K562 (cell line): ENCODE data around the gene CSTA. TPM values are rescaled to one million over a fixed set of nuclear protein-coding genes. Genes with fewer than 3 reads are reported as not detected.
A peak's percentile ranks its signal among the peaks of the same experiment; 100 is the strongest.

ENCODE experiments used
- ATAC-seq: fragments of 200-7000 bp; cut with Tn5 transposase; 3 replicates; pipeline ENCODE4 v1.9.1; 2020; ENCODE audit warnings: moderate library complexity
- BruUV-seq: library from RNA; stranded (reverse); fragments of 400-500 nt; replicated peaks from 2 replicates; lab custom pipeline; 2021; lab: Mats Ljungman, UMichigan
- CTCF ChIA-PET: fragments of 300-600 bp; formaldehyde crosslinking; extraction: SDS; loops from one replicate; lab custom pipeline; 2021; ENCODE audit warnings: low intra/inter-chr PET ratio; lab: Yijun Ruan, JAX
- POLR2A ChIA-PET: fragments of 300-600, 350-650 bp; sonication (Branson Sonifier 250); formaldehyde crosslinking; extraction: SDS; loops from one replicate; lab custom pipeline; 2021; ENCODE audit warnings: antibody characterized with exemption, inconsistent platforms; lab: Yijun Ruan, JAX
- DNase-seq, 4 experiments: peaks; one replicate each; pipeline versions ENCODE4 v3.0.0 to v3.0.0-alpha.2; 2011 to 2018; ENCODE audit warnings: low spot score in 3 of 4, mixed read lengths in 3 of 4; ENCODE audit errors: extremely low read depth in 1 of 4
- FAIRE-seq: peaks from 2 replicates; lab custom pipeline; 2011; peaks lifted over from hg19 to GRCh38; lab: Jason Lieb, UNC
- H2AFZ ChIP-seq: 2 replicates; pipeline ENCODE4 v1.6.0; 2011; ENCODE audit warnings: low read depth, low read length, control low read depth, inconsistent platforms
- H3K27ac ChIP-seq: fragments of 200-600 bp; 3 replicates; pipeline ENCODE4 v1.8.0; 2011; ENCODE audit warnings: low read depth, mild to moderate bottlenecking, control low read depth, inconsistent platforms, low read length, moderate library complexity, mixed read lengths; ENCODE audit errors: extremely low read depth
- H3K27me3 ChIP-seq, 2 experiments: fragments of 300-600 bp in 1 of 2; 2 replicates in 1 of 2; 3 replicates in 1 of 2; pipeline versions ENCODE4 v1.6.0 to v1.8.0; 2011; ENCODE audit warnings: inconsistent platforms in 2 of 2, low read length in 2 of 2, mild to moderate bottlenecking in 1 of 2, mixed read lengths in 1 of 2, moderate library complexity in 1 of 2; ENCODE audit not compliant: control insufficient read depth in 2 of 2, insufficient read depth in 2 of 2
- H3K36me3 ChIP-seq: fragments of 300-600 bp; 3 replicates; pipeline ENCODE4 v1.8.0; 2011; ENCODE audit warnings: mild to moderate bottlenecking, low read length, inconsistent platforms; ENCODE audit not compliant: control insufficient read depth, insufficient read depth
- H3K4me1 ChIP-seq, 2 experiments: fragments of 200-600 bp in 1 of 2; replicated peaks in 1 of 2; 2 replicates in 1 of 2; 3 replicates in 1 of 2; pipeline versions ENCODE4 v1.5.1 to v1.8.0; 2011; ENCODE audit warnings: inconsistent platforms in 2 of 2, low read length in 2 of 2, mild to moderate bottlenecking in 1 of 2, mixed read lengths in 1 of 2, moderate library complexity in 1 of 2; ENCODE audit not compliant: control insufficient read depth in 2 of 2, insufficient read depth in 2 of 2
- H3K4me2 ChIP-seq: 2 replicates; pipeline ENCODE4 v1.6.1; 2011; ENCODE audit warnings: low read length, control low read depth, inconsistent platforms, mixed read lengths; ENCODE audit not compliant: insufficient read depth
- H3K4me3 ChIP-seq: fragments of 200-600 bp; sonication (generic), shearing (Covaris generic); 2 replicates; pipeline ENCODE4 v1.5.1; 2016; ENCODE audit warnings: control low read depth, inconsistent platforms
- H3K79me2 ChIP-seq: fragments of 200-600 bp; 3 replicates; pipeline ENCODE4 v1.8.0; 2011; ENCODE audit warnings: low read length, inconsistent platforms; ENCODE audit not compliant: control insufficient read depth, insufficient read depth
- H3K9ac ChIP-seq, 2 experiments: 2 replicates each; pipeline versions ENCODE4 v1.6.0 to v1.6.1; 2011; ENCODE audit warnings: low read depth in 2 of 2, low read length in 2 of 2, control low read depth in 1 of 2, inconsistent platforms in 1 of 2, mild to moderate bottlenecking in 1 of 2, mixed read lengths in 1 of 2; ENCODE audit not compliant: insufficient read depth in 1 of 2
- H3K9me1 ChIP-seq: one replicate; pipeline ENCODE4 v1.6.0; 2011; ENCODE audit warnings: inconsistent platforms, mild to moderate bottlenecking, low read length, moderate library complexity; ENCODE audit not compliant: control insufficient read depth, insufficient read depth
- H3K9me3 ChIP-seq: replicated peaks from 2 replicates; pipeline ENCODE4 v1.5.1; 2011; ENCODE audit warnings: low read depth, low read length, inconsistent platforms; ENCODE audit not compliant: control insufficient read depth, insufficient read depth
- H4K20me1 ChIP-seq: replicated peaks from 2 replicates; pipeline ENCODE4 v1.6.1; 2011; ENCODE audit warnings: low read length, inconsistent platforms, mixed read lengths; ENCODE audit not compliant: control insufficient read depth, insufficient read depth
- CREB1 ChIP-seq, 2 experiments: sonication (generic) in 1 of 2; formaldehyde crosslinking in 1 of 2; IDR thresholded peaks; 2 replicates each; pipeline versions ENCODE4 v1.6.1 to v1.8.0; 2012 to 2022; ENCODE audit warnings: inconsistent platforms in 1 of 2, mild to moderate bottlenecking in 1 of 2, missing genetic modification reagents in 1 of 2, moderate library complexity in 1 of 2
- CREB5 ChIP-seq: fragments of 250-450 bp; sonication (Bioruptor Pico); IDR thresholded peaks from 2 replicates; pipeline ENCODE4 v1.5.0; 2020; ENCODE audit warnings: mild to moderate bottlenecking
- FOXP4 ChIP-seq: sonication (generic); formaldehyde crosslinking; IDR thresholded peaks from 2 replicates; pipeline ENCODE4 v1.8.0; 2022; ENCODE audit warnings: mild to moderate bottlenecking, missing genetic modification reagents, borderline replicate concordance
- GATAD2A ChIP-seq: fragments of 450-650 bp; IDR thresholded peaks from 2 replicates; pipeline ENCODE4 v1.6.1; 2017
- HBP1 ChIP-seq: fragments of 450-650 bp; formaldehyde crosslinking; IDR thresholded peaks from 2 replicates; pipeline ENCODE4 v1.4.0; 2022; ENCODE audit warnings: missing genetic modification characterization
- IRF1 ChIP-seq: sonication (generic); formaldehyde crosslinking; IDR thresholded peaks from 2 replicates; pipeline ENCODE4 v1.8.0; 2022; ENCODE audit warnings: missing genetic modification reagents, mild to moderate bottlenecking, borderline replicate concordance
- MCM2 ChIP-seq: fragments of 450-650 bp; IDR thresholded peaks from 2 replicates; pipeline ENCODE4 v1.6.1; 2017; ENCODE audit warnings: low read depth, mild to moderate bottlenecking
- NCOR1 ChIP-seq: fragments of 450-650 bp; IDR thresholded peaks from 2 replicates; pipeline ENCODE4 v1.6.1; 2016; ENCODE audit warnings: mild to moderate bottlenecking, moderate library complexity
- SP1 ChIP-seq: sonication (generic); formaldehyde crosslinking; IDR thresholded peaks from 2 replicates; pipeline ENCODE4 v1.8.1; 2022; ENCODE audit warnings: mild to moderate bottlenecking, missing genetic modification reagents
- TBP ChIP-seq: optimal IDR thresholded peaks from 2 replicates; pipeline ENCODE3; 2011; ENCODE audit warnings: low read depth, low read length, improper control_type of control experiment
- ZBTB1 ChIP-seq: sonication (generic); formaldehyde crosslinking; IDR thresholded peaks from 2 replicates; pipeline ENCODE4 v1.8.1; 2023; ENCODE audit warnings: missing genetic modification reagents, low read depth, mild to moderate bottlenecking, borderline replicate concordance
- ZEB2 ChIP-seq: fragments of 450-650 bp; IDR thresholded peaks from 2 replicates; pipeline ENCODE4 v1.6.1; 2016
- ZFX ChIP-seq: sonication (generic); formaldehyde crosslinking; IDR thresholded peaks from 2 replicates; pipeline ENCODE4 v1.8.0; 2022; ENCODE audit warnings: mild to moderate bottlenecking, missing genetic modification reagents, moderate library complexity
- WGBS: fragments of 100-300 bp; shearing (Covaris generic); methylation state at CpG from one replicate; pipeline ENCODE4 v1.1.6; 2016; ENCODE audit warnings: low coverage, mixed read lengths; ENCODE audit not compliant: insufficient coverage; ENCODE audit errors: missing lambda C conversion rate; 5-methylcytosine and 5-hydroxymethylcytosine counted together
- in situ Hi-C: fragments of 300-500 bp; cut with MboI; formaldehyde crosslinking; loops from 4 replicates; pipeline ENCODE4 v1.15.0; 2018; ENCODE audit warnings: inconsistent platforms, mixed read lengths
- intact Hi-C: fragments of 100-400 bp; cut with micrococcal nuclease; formaldehyde crosslinking; loops from 2 replicates; pipeline ENCODE4 v1.14.2; 2022
- polyA plus RNA-seq, 8 experiments: library from polyadenylated mRNA; depleted of rRNA in 4 of 8; stranded (reverse) in 5 of 8; unstranded in 3 of 8; fragments of >200 nt; fragmentation: Nextera tagmentation in 2 of 8; fragmentation: Illumina TruSeq in 1 of 8; extraction: Ambion mirVana in 2 of 8; extraction: Trizol in 1 of 8; gene quantifications; 2 replicates each; pipeline versions ENCODE4 v1.2.1 to v1.2.3, GENCODE V29; 2011 to 2014; ENCODE audit warnings: inconsistent platforms in 1 of 8, missing spikeins in 1 of 8
- total RNA-seq, 7 experiments: library from RNA; depleted of rRNA in 6 of 7; stranded (reverse); fragments of >200 nt in 6 of 7; fragmentation: Illumina TruSeq in 2 of 7; extraction: Trizol in 2 of 7; gene quantifications; 2 replicates each; pipeline versions ENCODE4 v1.2.1 to v1.2.3, GENCODE V29; 2011 to 2021; ENCODE audit warnings: low replicate concordance in 1 of 7

The CSTA gene
- total and polyA plus RNA-seq, 9 of the 15 experiments (the other 6 are each of a cell fraction or from before 2014, with no cell fraction given), result 0.11 to 3.1 (median 1.1) TPM

- intact Hi-C loops (no loop called here), in situ Hi-C loops (no loop called here)
- Histone ChIP-seq H3K27ac (peak within 1 kb of the TSS; percentile 73), H3K4me1 (peaks cover 0 to 6% of the 10 kb centered on the region in 2 experiments; a peak in 2 of 5 replicates), H3K79me2 (peaks cover 94% of the 10 kb centered on the region), H3K27me3 (no peaks in the 10 kb centered on the region), H3K9me1 (no peaks in the 10 kb centered on the region), H3K36me3 (peaks cover 45% of the 10 kb centered on the region), H4K20me1 (no peaks in the 10 kb centered on the region), H3K4me2 (peak within 1 kb of the TSS; percentile 85), H3K4me3 (peak within 1 kb of the TSS; percentile 97), H3K9ac (peak within 1 kb of the TSS; percentile 85 to 94), H3K9me3 (no peaks in the 10 kb centered on the region), H2AFZ (peak within 1 kb of the TSS; percentile 95)
- BruUV-seq, result no TSS peak
- POLR2A ChIA-PET, result interaction anchor here (0.5 to 2.8 kb wide), 6 partner anchors 9 to 895 kb away, joined by 3 to 10 read pairs (median 3); partner anchors contain the start of genes HSPBAP1 and WDR5B
- under 1% methylated on average over 35 of the region's 52 CpGs for WGBS
- CTCF ChIA-PET, result interaction anchor here (1.2 kb wide), 1 partner anchor 295 kb away, joined by 3 read pairs; no protein-coding TSS in a partner anchor
- ATAC-seq (peak; percentile 98), DNase-seq (peak; percentile 77 to 94 (median 81)), FAIRE-seq (peak; percentile 67)
- peak; percentile 91 for TF ChIP-seq CREB1 (IDR thresholded peaks at IDR 0.05)
- peak; percentile 87 for TF ChIP-seq CREB1 (CRISPR knock-in tag; IDR thresholded peaks at IDR 0.05)
- peak; percentile 46; the same call in 1 of the 2 replicates for TF ChIP-seq FOXP4 (CRISPR knock-in tag)
- TF ChIP-seq HBP1, result no peak
- TF ChIP-seq SP1, result peak; percentile 81
- no peak for TF ChIP-seq NCOR1
- TF ChIP-seq ZBTB1 (CRISPR knock-in tag), result no peak
- no peak for TF ChIP-seq IRF1 (CRISPR knock-in tag)
- no peak for TF ChIP-seq MCM2
- 0 out of 2 replicates have a peak, but pooled peaks have one; percentile 43 for TF ChIP-seq ZEB2
- TF ChIP-seq GATAD2A, result 0 out of 2 replicates have a peak, but pooled peaks have one; percentile 22
- peak; percentile 81 for TF ChIP-seq ZFX (CRISPR knock-in tag)
- TF ChIP-seq TBP, result peak; percentile 81
- TF ChIP-seq CREB5 (CRISPR knock-in tag), result no peak
Measured at GRCh38 chr3:122383771-122384697, 59.0 kb downstream of the CSTA start, which contains the start of gene FAM162A. TSS of gene FAM162A (plus strand) at chr3:122384182. CDS start at chr3:122384266, 84 bp downstream.
